Stimulated activated memory B cell treated with anti-CD40 and anti-IgM and Interleukin-4, amounts not matched to agents 10 μg/mL and 1 μg/mL and 100 μg/mL, for 72 hours (primary cell): Measurements from ENCODE around the gene PGLYRP1.

Experiments used
- ATAC-seq: fragments of 150-1000 bp; cut with Tn5 transposase; 2 replicates; pipeline ENCODE4 v1.10.0; 2021
- H3K27ac Mint-ChIP-seq: one replicate; pipeline ENCODE4 v1.8.0; 2022; ENCODE audit warnings: mild to moderate bottlenecking, mixed read lengths
- H3K27me3 Mint-ChIP-seq: one replicate; pipeline ENCODE4 v1.8.0; 2022; ENCODE audit warnings: mixed read lengths
- H3K36me3 Mint-ChIP-seq: one replicate; pipeline ENCODE4 v1.8.0; 2022; ENCODE audit warnings: mixed read lengths
- H3K4me1 Mint-ChIP-seq: one replicate; pipeline ENCODE4 v1.8.0; 2022; ENCODE audit warnings: mixed read lengths
- H3K4me3 Mint-ChIP-seq: one replicate; pipeline ENCODE4 v1.8.0; 2022; ENCODE audit warnings: mild to moderate bottlenecking, moderate library complexity, mixed read lengths
- H3K9me3 Mint-ChIP-seq: one replicate; pipeline ENCODE4 v1.8.0; 2022; ENCODE audit warnings: mixed read lengths

PGLYRP1 gene

GRCh38 chr19:46040952-46041500 lies 18.2 kb upstream of the PGLYRP1 start, which contains the start of gene IGFL4:
Gene IGFL4 (minus strand): TSS chr19:46041002. CDS start chr19:46040962, 40 bp downstream.
- H3K27ac Mint-ChIP-seq: no peak within 1 kb of the TSS

GRCh38 chr19:46040125-46040524 lies 17.3 kb upstream of the PGLYRP1 start:
- H3K4me1 Mint-ChIP-seq: no peaks in the 10 kb centered on the region
- H3K36me3 Mint-ChIP-seq: no peaks in the 10 kb centered on the region
- H3K9me3 Mint-ChIP-seq: no peaks in the 10 kb centered on the region
- ATAC-seq: no peak
- H3K27ac Mint-ChIP-seq: no peak overlapping the region
- no peak overlapping the region for H3K4me3 Mint-ChIP-seq
- peaks cover 69% of the 10 kb centered on the region for H3K27me3 Mint-ChIP-seq

More at GRCh38 chr19:46040952-46041500, 18.2 kb upstream of the PGLYRP1 start, which contains the start of gene IGFL4:
- no peak for ATAC-seq
- Mint-ChIP-seq H3K27me3 (peaks cover 78% of the 10 kb centered on the region), H3K4me1 (no peaks in the 10 kb centered on the region), H3K36me3 (no peaks in the 10 kb centered on the region), H3K4me3 (no peak within 1 kb of the TSS), H3K9me3 (no peaks in the 10 kb centered on the region)

- H3K4me1 Mint-ChIP-seq: no peaks in the 10 kb centered on the region
- no peak overlapping the region for H3K4me3 Mint-ChIP-seq
- H3K27ac Mint-ChIP-seq: no peak overlapping the region
- peaks cover 56% of the 10 kb centered on the region for H3K27me3 Mint-ChIP-seq
- H3K36me3 Mint-ChIP-seq: no peaks in the 10 kb centered on the region
- H3K9me3 Mint-ChIP-seq: no peaks in the 10 kb centered on the region
- ATAC-seq: no peak
These were observed 13.9 kb upstream of the PGLYRP1 start for GRCh38 chr19:46036744-46037128.

- Mint-ChIP-seq H3K27me3 (peaks cover 50% of the 10 kb centered on the region), H3K4me3 (no peak overlapping the region), H3K4me1 (no peaks in the 10 kb centered on the region), H3K9me3 (no peaks in the 10 kb centered on the region), H3K27ac (no peak overlapping the region), H3K36me3 (no peaks in the 10 kb centered on the region)
- ATAC-seq: no peak
These were observed 13.3 kb upstream of the PGLYRP1 start for GRCh38 chr19:46035986-46036743.

- no peak overlapping the region for H3K4me3 Mint-ChIP-seq
- no peaks in the 10 kb centered on the region for H3K4me1 Mint-ChIP-seq
- ATAC-seq: no peak
- H3K36me3 Mint-ChIP-seq: no peaks in the 10 kb centered on the region
- no peaks in the 10 kb centered on the region for H3K9me3 Mint-ChIP-seq
- H3K27ac Mint-ChIP-seq: no peak overlapping the region
- H3K27me3 Mint-ChIP-seq: peaks cover 44% of the 10 kb centered on the region
These were observed 12.7 kb upstream of the PGLYRP1 start for GRCh38 chr19:46035546-46035945.

GRCh38 chr19:46033401-46033800 lies 10.5 kb upstream of the PGLYRP1 start:
- Mint-ChIP-seq H3K27ac (no peak overlapping the region), H3K4me3 (no peak overlapping the region), H3K4me1 (peaks cover 6% of the 10 kb centered on the region), H3K27me3 (peaks cover 42% of the 10 kb centered on the region), H3K9me3 (no peaks in the 10 kb centered on the region), H3K36me3 (no peaks in the 10 kb centered on the region)
- no peak for ATAC-seq

- Mint-ChIP-seq H3K27ac (no peak overlapping the region), H3K27me3 (peaks cover 42% of the 10 kb centered on the region), H3K36me3 (no peaks in the 10 kb centered on the region), H3K4me3 (no peak overlapping the region), H3K9me3 (no peaks in the 10 kb centered on the region), H3K4me1 (peaks cover 6% of the 10 kb centered on the region)
- ATAC-seq: no peak
These were observed 9.8 kb upstream of the PGLYRP1 start for GRCh38 chr19:46032597-46033025.

- no peaks in the 10 kb centered on the region for H3K36me3 Mint-ChIP-seq
- H3K27ac Mint-ChIP-seq: no peak overlapping the region
- no peak for ATAC-seq
- H3K27me3 Mint-ChIP-seq: peaks cover 39% of the 10 kb centered on the region
- H3K4me1 Mint-ChIP-seq: peaks cover 6% of the 10 kb centered on the region
- no peaks in the 10 kb centered on the region for H3K9me3 Mint-ChIP-seq
- no peak overlapping the region for H3K4me3 Mint-ChIP-seq
These were observed 9.1 kb upstream of the PGLYRP1 start for GRCh38 chr19:46031781-46032596.

GRCh38 chr19:46030812-46031550 lies 8.1 kb upstream of the PGLYRP1 start:
- Mint-ChIP-seq H3K36me3 (peaks cover 8% of the 10 kb centered on the region), H3K27ac (no peak overlapping the region), H3K27me3 (peaks cover 42% of the 10 kb centered on the region), H3K4me1 (peaks cover 6% of the 10 kb centered on the region), H3K4me3 (no peak overlapping the region), H3K9me3 (peaks cover 3% of the 10 kb centered on the region)
- ATAC-seq: no peak

GRCh38 chr19:46025835-46026234 lies 3.0 kb upstream of the PGLYRP1 start:
- H3K36me3 Mint-ChIP-seq: peaks cover 9% of the 10 kb centered on the region
- ATAC-seq: no peak
- no peak overlapping the region for H3K27ac Mint-ChIP-seq
- no peak overlapping the region for H3K4me3 Mint-ChIP-seq
- H3K9me3 Mint-ChIP-seq: peaks cover 4% of the 10 kb centered on the region
- peaks cover 59% of the 10 kb centered on the region for H3K27me3 Mint-ChIP-seq
- peaks cover 6% of the 10 kb centered on the region for H3K4me1 Mint-ChIP-seq

- H3K36me3 Mint-ChIP-seq: peaks cover 25% of the 10 kb centered on the region
- peaks cover 4% of the 10 kb centered on the region for H3K9me3 Mint-ChIP-seq
- no peak for ATAC-seq
- peaks cover 7% of the 10 kb centered on the region for H3K4me1 Mint-ChIP-seq
- H3K27me3 Mint-ChIP-seq: peaks cover 49% of the 10 kb centered on the region
- no peak overlapping the region for H3K4me3 Mint-ChIP-seq
- H3K27ac Mint-ChIP-seq: no peak overlapping the region
These were observed 492 bp upstream of the PGLYRP1 start for GRCh38 chr19:46023311-46023779.

GRCh38 chr19:46022061-46022430 lies 807 bp downstream of the PGLYRP1 start:
- Mint-ChIP-seq H3K27ac (no peak overlapping the region), H3K9me3 (peaks cover 4% of the 10 kb centered on the region), H3K4me1 (peaks cover 8% of the 10 kb centered on the region), H3K4me3 (no peak overlapping the region), H3K27me3 (peaks cover 48% of the 10 kb centered on the region), H3K36me3 (peaks cover 25% of the 10 kb centered on the region)
- no peak for ATAC-seq

GRCh38 chr19:46021531-46022041 lies 1.3 kb downstream of the PGLYRP1 start:
- H3K4me3 Mint-ChIP-seq: no peak overlapping the region
- H3K36me3 Mint-ChIP-seq: peaks cover 23% of the 10 kb centered on the region
- H3K27me3 Mint-ChIP-seq: peaks cover 45% of the 10 kb centered on the region
- ATAC-seq: no peak
- H3K27ac Mint-ChIP-seq: no peak overlapping the region
- H3K4me1 Mint-ChIP-seq: peaks cover 13% of the 10 kb centered on the region
- H3K9me3 Mint-ChIP-seq: peaks cover 4% of the 10 kb centered on the region

GRCh38 chr19:46020819-46021125 lies 2.1 kb downstream of the PGLYRP1 start:
- no peak for ATAC-seq
- peaks cover 16% of the 10 kb centered on the region for H3K36me3 Mint-ChIP-seq
- H3K4me3 Mint-ChIP-seq: no peak overlapping the region
- no peak overlapping the region for H3K27ac Mint-ChIP-seq
- H3K27me3 Mint-ChIP-seq: peaks cover 45% of the 10 kb centered on the region
- peaks cover 21% of the 10 kb centered on the region for H3K4me1 Mint-ChIP-seq
- no peaks in the 10 kb centered on the region for H3K9me3 Mint-ChIP-seq

- Mint-ChIP-seq H3K9me3 (no peaks in the 10 kb centered on the region), H3K4me3 (no peak overlapping the region), H3K4me1 (peaks cover 33% of the 10 kb centered on the region), H3K36me3 (peaks cover 21% of the 10 kb centered on the region), H3K27ac (no peak overlapping the region), H3K27me3 (peaks cover 49% of the 10 kb centered on the region)
- ATAC-seq: no peak
These were observed 3.6 kb downstream of the PGLYRP1 start for GRCh38 chr19:46019270-46019669.
